SH-SY5Y (cell line): ENCODE data around the gene TK1.

Source experiments
- GATA2 ChIP-seq: IDR thresholded peaks from 2 replicates; pipeline ENCODE4 v1.6.1; 2011; ENCODE audit warnings: mild to moderate bottlenecking, low read depth, low read length
- GATA3 ChIP-seq: IDR thresholded peaks from 2 replicates; pipeline ENCODE4 v1.6.1; 2011; ENCODE audit warnings: low read depth, mild to moderate bottlenecking, low read length, moderate library complexity

DNA sequence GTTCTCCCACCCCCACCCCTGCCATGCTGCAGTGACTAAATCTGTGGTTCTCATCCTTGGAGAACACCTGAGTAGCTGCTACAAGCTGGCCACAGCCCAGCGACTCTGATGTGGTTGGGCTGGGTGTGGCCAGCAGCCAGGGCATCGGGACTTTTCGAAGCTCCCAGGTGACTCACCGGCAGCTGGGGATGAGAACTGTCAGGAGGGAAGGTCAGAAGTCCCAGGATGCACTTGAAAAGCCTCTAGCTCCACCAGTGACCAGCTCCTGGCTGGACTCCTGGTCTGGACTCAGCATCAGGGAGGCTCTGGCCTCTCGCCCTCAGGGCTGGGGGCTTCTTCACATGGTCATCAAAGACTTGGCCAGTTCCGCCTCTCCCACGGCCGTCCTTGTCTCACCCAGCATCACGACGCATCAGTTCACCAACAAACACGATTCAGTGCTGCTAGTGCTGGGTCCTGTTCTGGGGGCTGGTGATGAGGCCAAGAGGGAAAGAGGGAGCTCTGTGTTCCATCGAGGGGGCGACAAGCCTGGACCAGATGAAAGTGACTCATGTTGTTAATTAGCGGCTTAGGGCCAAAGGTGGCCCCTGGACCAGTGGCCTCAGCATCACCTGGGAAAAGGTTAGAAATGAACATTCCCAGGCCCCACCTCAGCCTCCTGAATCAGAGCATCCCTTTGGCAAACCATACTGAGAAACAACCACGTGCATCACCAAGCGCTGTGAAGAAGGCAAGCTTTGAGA lies 44.6 kb downstream of the TK1 start:
- TF ChIP-seq GATA2 (no peak), GATA3 (no peak)
